Gastrocnemius medialis (tissue), 4 donors: ENCODE measurements around the gene SLC16A9.
"Not testable (repeated sequence)": the region's sequence is repeated elsewhere in the genome, so short reads cannot be mapped to it uniquely, and the experiment has no call there.

Experiments used
- POLR2A ChIP-seq, 2 donors: fragments of 450-650 bp; IDR thresholded peaks; one replicate each; pipeline ENCODE4 v1.6.1; 2017; ENCODE audit warnings: antibody characterized with exemption in 2 of 2, mild to moderate bottlenecking in 2 of 2, moderate library complexity in 2 of 2
- TF ChIP-seq, protein P1 (sequence below), 5 experiments: fragments of 450-650 bp in 3 of 5; fragments of 200-600 bp in 2 of 5; sonication (generic) in 2 of 5; IDR thresholded peaks in 4 of 5; conservative IDR thresholded peaks in 1 of 5; 1 replicate in 4 of 5; 2 replicates in 1 of 5; pipeline ENCODE4 v1.5.1; 2016 to 2019; ENCODE audit warnings: antibody characterized with exemption in 5 of 5, mild to moderate bottlenecking in 3 of 5, moderate library complexity in 3 of 5

- TF ChIP-seq POLR2A (IDR thresholded peaks at IDR 0.05), result not testable (repeated sequence)
- TF ChIP-seq, protein P1, sequence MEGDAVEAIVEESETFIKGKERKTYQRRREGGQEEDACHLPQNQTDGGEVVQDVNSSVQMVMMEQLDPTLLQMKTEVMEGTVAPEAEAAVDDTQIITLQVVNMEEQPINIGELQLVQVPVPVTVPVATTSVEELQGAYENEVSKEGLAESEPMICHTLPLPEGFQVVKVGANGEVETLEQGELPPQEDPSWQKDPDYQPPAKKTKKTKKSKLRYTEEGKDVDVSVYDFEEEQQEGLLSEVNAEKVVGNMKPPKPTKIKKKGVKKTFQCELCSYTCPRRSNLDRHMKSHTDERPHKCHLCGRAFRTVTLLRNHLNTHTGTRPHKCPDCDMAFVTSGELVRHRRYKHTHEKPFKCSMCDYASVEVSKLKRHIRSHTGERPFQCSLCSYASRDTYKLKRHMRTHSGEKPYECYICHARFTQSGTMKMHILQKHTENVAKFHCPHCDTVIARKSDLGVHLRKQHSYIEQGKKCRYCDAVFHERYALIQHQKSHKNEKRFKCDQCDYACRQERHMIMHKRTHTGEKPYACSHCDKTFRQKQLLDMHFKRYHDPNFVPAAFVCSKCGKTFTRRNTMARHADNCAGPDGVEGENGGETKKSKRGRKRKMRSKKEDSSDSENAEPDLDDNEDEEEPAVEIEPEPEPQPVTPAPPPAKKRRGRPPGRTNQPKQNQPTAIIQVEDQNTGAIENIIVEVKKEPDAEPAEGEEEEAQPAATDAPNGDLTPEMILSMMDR (IDR thresholded peaks at IDR 0.05 in 4 of 5, conservative IDR thresholded peaks at IDR 0.05 in 1 of 5), result not testable (repeated sequence)
These were observed 23.2 kb upstream of the SLC16A9 start for GRCh38 chr10:59732849-59733248.
